PFSK-1 (cell line): ENCODE data around the gene MYF6. TPM values are rescaled to one million over a fixed set of nuclear protein-coding genes. Genes with fewer than 3 reads are reported as not detected.

ENCODE experiments used
- FOXP2 ChIP-seq: optimal IDR thresholded peaks from 2 replicates; pipeline ENCODE3; 2011; ENCODE audit warnings: borderline replicate concordance, control low read depth, inconsistent platforms; ENCODE audit not compliant: insufficient read depth; ENCODE audit errors: extremely low read length, extremely low read depth
- POLR2AphosphoS5 ChIP-seq: IDR thresholded peaks from 2 replicates; pipeline ENCODE4 v1.6.1; 2012; ENCODE audit warnings: low read depth, mild to moderate bottlenecking, control low read depth, low read length, moderate library complexity
- SIN3A ChIP-seq: IDR thresholded peaks from 2 replicates; pipeline ENCODE4 v1.6.1; 2012; ENCODE audit warnings: mild to moderate bottlenecking, low read length, moderate library complexity, borderline replicate concordance; ENCODE audit not compliant: insufficient read depth
- TAF1 ChIP-seq: IDR thresholded peaks from 2 replicates; pipeline ENCODE4 v1.6.1; 2012; ENCODE audit warnings: low read length, control low read depth, borderline replicate concordance; ENCODE audit not compliant: insufficient read depth
- polyA plus RNA-seq: library from polyadenylated mRNA; unstranded; fragments of >200 nt; gene quantifications from one replicate; pipeline ENCODE4 v1.2.1, GENCODE V29; 2012; ENCODE audit warnings: low read depth, missing spikeins; ENCODE audit not compliant: insufficient read length
- TF ChIP-seq, protein P1 (sequence below), 2 experiments: IDR thresholded peaks; 2 replicates each; pipeline versions ENCODE4 v1.6.1 to v1.8.0; 2011 to 2012; ENCODE audit warnings: low read depth in 2 of 2, low read length in 2 of 2, control low read depth in 1 of 2, inconsistent platforms in 1 of 2, mild to moderate bottlenecking in 1 of 2, moderate library complexity in 1 of 2; ENCODE audit not compliant: insufficient read depth in 1 of 2

The MYF6 gene
- not detected for polyA plus RNA-seq

DNA sequence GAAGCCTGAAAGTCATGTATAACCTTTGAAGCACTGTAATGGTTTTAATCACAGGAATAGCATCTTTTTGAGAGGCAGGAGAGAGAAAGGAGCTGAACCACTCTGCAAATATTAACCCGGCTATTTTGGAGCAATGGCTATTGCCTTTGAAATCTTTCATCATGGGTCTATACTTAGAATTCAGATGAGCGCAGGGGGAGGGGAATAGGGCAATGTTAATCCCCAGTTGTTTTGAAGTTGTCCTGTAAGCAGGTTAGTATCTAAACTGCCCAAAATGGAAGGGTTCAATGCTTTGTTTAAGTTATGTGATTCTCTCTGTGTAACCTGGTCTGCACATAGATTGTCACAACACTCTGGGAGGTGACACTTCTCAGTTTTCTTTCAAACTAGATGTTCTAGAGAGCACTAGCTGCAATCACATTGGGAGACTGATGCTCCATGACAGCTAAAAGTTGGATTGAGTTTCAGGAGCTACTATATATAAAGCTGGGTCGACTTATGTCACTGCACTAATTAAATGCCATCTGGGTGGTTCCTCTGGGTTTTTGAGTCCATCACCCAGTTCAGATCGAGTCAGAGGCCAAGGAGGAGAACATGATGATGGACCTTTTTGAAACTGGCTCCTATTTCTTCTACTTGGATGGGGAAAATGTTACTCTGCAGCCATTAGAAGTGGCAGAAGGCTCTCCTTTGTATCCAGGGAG is at the start of gene MYF6:
Gene MYF6, plus strand, starts transcription at position 509 of the 704 bp plus-strand sequence. Its CDS starts 86 bp downstream, at position 595.
- TF ChIP-seq TAF1 (no peak), FOXP2 (no peak), POLR2AphosphoS5 (no peak), SIN3A (no peak)
- TF ChIP-seq, protein P1, sequence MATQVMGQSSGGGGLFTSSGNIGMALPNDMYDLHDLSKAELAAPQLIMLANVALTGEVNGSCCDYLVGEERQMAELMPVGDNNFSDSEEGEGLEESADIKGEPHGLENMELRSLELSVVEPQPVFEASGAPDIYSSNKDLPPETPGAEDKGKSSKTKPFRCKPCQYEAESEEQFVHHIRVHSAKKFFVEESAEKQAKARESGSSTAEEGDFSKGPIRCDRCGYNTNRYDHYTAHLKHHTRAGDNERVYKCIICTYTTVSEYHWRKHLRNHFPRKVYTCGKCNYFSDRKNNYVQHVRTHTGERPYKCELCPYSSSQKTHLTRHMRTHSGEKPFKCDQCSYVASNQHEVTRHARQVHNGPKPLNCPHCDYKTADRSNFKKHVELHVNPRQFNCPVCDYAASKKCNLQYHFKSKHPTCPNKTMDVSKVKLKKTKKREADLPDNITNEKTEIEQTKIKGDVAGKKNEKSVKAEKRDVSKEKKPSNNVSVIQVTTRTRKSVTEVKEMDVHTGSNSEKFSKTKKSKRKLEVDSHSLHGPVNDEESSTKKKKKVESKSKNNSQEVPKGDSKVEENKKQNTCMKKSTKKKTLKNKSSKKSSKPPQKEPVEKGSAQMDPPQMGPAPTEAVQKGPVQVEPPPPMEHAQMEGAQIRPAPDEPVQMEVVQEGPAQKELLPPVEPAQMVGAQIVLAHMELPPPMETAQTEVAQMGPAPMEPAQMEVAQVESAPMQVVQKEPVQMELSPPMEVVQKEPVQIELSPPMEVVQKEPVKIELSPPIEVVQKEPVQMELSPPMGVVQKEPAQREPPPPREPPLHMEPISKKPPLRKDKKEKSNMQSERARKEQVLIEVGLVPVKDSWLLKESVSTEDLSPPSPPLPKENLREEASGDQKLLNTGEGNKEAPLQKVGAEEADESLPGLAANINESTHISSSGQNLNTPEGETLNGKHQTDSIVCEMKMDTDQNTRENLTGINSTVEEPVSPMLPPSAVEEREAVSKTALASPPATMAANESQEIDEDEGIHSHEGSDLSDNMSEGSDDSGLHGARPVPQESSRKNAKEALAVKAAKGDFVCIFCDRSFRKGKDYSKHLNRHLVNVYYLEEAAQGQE (IDR thresholded peaks at IDR 0.05; ENCODE audit: insufficient read depth in 1 of 2, low read depth in 2 of 2, low read length in 2 of 2) = no peak

DNA sequence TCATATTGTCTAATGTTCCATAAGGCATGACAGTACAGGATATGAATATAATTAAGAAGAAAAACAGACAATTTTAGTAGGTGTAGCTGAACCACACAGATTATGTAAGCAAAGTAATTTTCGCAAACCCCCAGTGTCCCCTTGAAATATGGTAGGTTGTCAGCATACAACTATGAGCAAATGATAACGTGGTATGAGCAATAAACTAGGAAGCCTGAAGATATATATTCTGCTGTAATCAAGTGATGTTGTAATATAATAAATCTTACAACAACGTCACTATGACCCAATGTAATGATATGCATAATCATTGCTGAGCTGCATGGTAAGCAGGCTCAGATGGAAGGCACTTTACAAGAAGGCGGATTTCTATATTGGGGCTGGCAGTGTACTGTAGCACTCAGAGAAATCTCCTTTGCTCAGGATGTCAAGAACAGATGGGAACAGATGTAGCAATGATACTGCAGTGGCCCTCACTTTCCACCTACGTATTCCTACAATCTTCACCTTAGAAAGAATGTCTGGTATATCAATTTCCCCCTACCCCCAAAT is 47.8 kb upstream of the MYF6 start:
- TF ChIP-seq SIN3A = no peak
- no peak for TF ChIP-seq TAF1
- TF ChIP-seq, protein P1 (IDR thresholded peaks at IDR 0.05; ENCODE audit: insufficient read depth in 1 of 2, low read depth in 2 of 2, low read length in 2 of 2) = no peak
- TF ChIP-seq FOXP2 = no peak
- TF ChIP-seq POLR2AphosphoS5 = no peak

DNA sequence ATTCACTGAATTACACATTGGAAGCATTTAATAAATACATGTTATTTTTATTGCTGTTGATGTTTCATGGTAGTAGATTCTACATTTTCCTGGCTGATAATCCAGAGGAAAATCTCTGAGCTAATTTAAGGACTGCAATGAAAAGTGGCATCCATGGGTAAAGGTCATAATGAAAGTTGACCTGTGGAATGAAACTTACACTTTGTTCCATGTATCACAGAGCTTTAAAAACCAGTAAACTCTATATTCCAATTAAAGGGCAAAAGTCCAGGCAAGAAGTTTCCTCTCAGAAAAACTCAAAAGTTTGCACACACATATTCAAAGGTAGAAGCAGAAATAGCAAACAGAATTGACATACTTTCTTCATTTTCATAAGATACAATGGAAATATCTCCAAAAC is 44.8 kb upstream of the MYF6 start:
- TF ChIP-seq POLR2AphosphoS5 = no peak
- TF ChIP-seq, protein P1 (IDR thresholded peaks at IDR 0.05; ENCODE audit: insufficient read depth in 1 of 2, low read depth in 2 of 2, low read length in 2 of 2) = no peak
- TF ChIP-seq TAF1 = no peak
- no peak for TF ChIP-seq FOXP2
- TF ChIP-seq SIN3A = no peak

DNA sequence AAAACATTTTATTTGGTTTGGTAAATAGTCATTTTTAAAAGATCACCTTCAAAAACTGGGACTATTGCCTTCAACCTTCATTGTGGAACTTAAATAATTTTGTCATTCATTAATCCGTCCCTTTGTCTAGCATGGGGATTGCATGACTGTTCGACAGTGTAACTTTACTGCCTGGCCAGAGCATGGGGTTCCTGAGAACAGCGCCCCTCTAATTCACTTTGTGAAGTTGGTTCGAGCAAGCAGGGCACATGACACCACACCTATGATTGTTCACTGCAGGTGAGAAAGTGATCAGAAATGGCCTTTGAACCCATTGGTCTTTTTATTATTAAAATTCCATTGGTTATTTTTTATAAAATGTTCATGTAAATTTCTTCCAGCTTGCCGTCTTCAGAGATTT is 37.2 kb upstream of the MYF6 start:
- TF ChIP-seq POLR2AphosphoS5 = no peak
- TF ChIP-seq FOXP2 = no peak
- TF ChIP-seq, protein P1 (IDR thresholded peaks at IDR 0.05; ENCODE audit: insufficient read depth in 1 of 2, low read depth in 2 of 2, low read length in 2 of 2) = no peak
- no peak for TF ChIP-seq TAF1
- TF ChIP-seq SIN3A = no peak

DNA sequence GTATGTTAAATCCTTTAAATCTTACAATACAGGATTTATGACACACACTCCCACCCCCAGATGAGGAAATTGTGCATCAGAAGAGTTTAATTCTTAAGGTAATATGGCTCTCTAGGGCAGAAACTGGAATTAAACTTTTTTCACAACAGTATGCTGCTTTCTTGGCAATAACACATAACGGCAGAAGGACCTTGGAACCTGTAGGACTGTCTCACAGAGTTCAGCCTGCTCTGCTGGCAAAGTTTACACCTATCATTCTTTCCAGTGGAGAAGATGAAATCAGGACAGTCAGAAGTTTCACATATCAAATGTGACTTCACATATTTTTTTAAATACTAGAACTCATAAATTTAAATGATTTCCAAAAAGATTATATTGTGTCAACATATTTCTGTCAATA is 30.6 kb upstream of the MYF6 start:
- TF ChIP-seq SIN3A (no peak), TAF1 (no peak), POLR2AphosphoS5 (no peak), FOXP2 (no peak)
- TF ChIP-seq, protein P1 (IDR thresholded peaks at IDR 0.05; ENCODE audit: insufficient read depth in 1 of 2, low read depth in 2 of 2, low read length in 2 of 2) = no peak
